GM12878 (cell line): ENCODE results near the gene RPL37A. TPM values are rescaled to one million over a fixed set of nuclear protein-coding genes. Genes with fewer than 3 reads are reported as not detected.

ENCODE experiments used
- E2F8 ChIP-seq: fragments of 450-650 bp; IDR thresholded peaks from 2 replicates; pipeline ENCODE4 v1.6.1; 2018; ENCODE audit warnings: mild to moderate bottlenecking, low read depth, moderate library complexity; ENCODE audit not compliant: partially characterized antibody
- ETV6 ChIP-seq, 2 experiments: fragments of 450-650 bp in 1 of 2; IDR thresholded peaks in 1 of 2; conservative IDR thresholded peaks in 1 of 2; 2 replicates each; pipeline ENCODE4 v1.6.1; 2014; ENCODE audit warnings: antibody characterized with exemption in 1 of 2, borderline replicate concordance in 1 of 2, low read depth in 1 of 2, mild to moderate bottlenecking in 1 of 2, moderate library complexity in 1 of 2
- FOXK2 ChIP-seq: fragments of 450-650 bp; IDR thresholded peaks from 2 replicates; pipeline ENCODE4 v1.6.1; 2017; ENCODE audit warnings: mild to moderate bottlenecking, moderate library complexity
- FOXM1 ChIP-seq: IDR thresholded peaks from 2 replicates; pipeline ENCODE4 v1.6.1; 2012; ENCODE audit warnings: low read depth, mild to moderate bottlenecking, inconsistent platforms, low read length, moderate library complexity
- HSF1 ChIP-seq: fragments of 150-350 bp; IDR thresholded peaks from 2 replicates; pipeline ENCODE4 v1.6.1; 2014; ENCODE audit warnings: mild to moderate bottlenecking, low read depth, low read length
- IRF5 ChIP-seq: fragments of 450-650 bp; IDR thresholded peaks from 2 replicates; pipeline ENCODE4 v1.6.1; 2017; ENCODE audit warnings: borderline replicate concordance
- NKRF ChIP-seq: fragments of 450-650 bp; conservative IDR thresholded peaks from 2 replicates; pipeline ENCODE4 v1.6.1; 2017; ENCODE audit warnings: mild to moderate bottlenecking, moderate library complexity
- PAX5 ChIP-seq: IDR thresholded peaks from 2 replicates; pipeline ENCODE4 v1.6.1; 2011; ENCODE audit warnings: low read depth, low read length, borderline replicate concordance
- RELA ChIP-seq: fragments of 450-650 bp; IDR thresholded peaks from 2 replicates; pipeline ENCODE4 v1.8.0; 2014; ENCODE audit warnings: borderline replicate concordance; ENCODE audit not compliant: partially characterized antibody
- SKIL ChIP-seq: fragments of 450-650 bp; IDR thresholded peaks from 2 replicates; pipeline ENCODE4 v1.6.1; 2017; ENCODE audit warnings: mild to moderate bottlenecking, low read depth, inconsistent platforms; ENCODE audit not compliant: poor library complexity, severe bottlenecking
- SPI1 ChIP-seq: IDR thresholded peaks from 2 replicates; pipeline ENCODE4 v1.6.1; 2011; ENCODE audit warnings: low read depth, mild to moderate bottlenecking, low read length, moderate library complexity, borderline replicate concordance; ENCODE audit not compliant: insufficient read depth
- SREBF1 ChIP-seq: IDR thresholded peaks from 2 replicates; pipeline ENCODE4 v1.6.1; 2012; ENCODE audit warnings: mild to moderate bottlenecking, low read length
- STAT1 ChIP-seq: fragments of 450-650 bp; conservative IDR thresholded peaks from 2 replicates; pipeline ENCODE4 v1.6.1; 2014; ENCODE audit warnings: antibody characterized with exemption, mild to moderate bottlenecking
- TCF7 ChIP-seq: IDR thresholded peaks from 2 replicates; pipeline ENCODE4 v1.6.1; 2014; ENCODE audit warnings: antibody characterized with exemption, borderline replicate concordance
- YBX1 ChIP-seq: fragments of 450-650 bp; IDR thresholded peaks from 2 replicates; pipeline ENCODE4 v1.6.1; 2016; ENCODE audit warnings: antibody characterized with exemption
- polyA plus RNA-seq, 11 experiments: library from polyadenylated mRNA; depleted of rRNA in 4 of 11; unstranded in 6 of 11; stranded (reverse) in 5 of 11; fragments of >200 nt; fragmentation: Nextera tagmentation in 4 of 11; fragmentation: Illumina TruSeq in 1 of 11; extraction: Ambion mirVana in 4 of 11; extraction: Trizol in 1 of 11; gene quantifications; 1 replicate in 1 of 11; 2 replicates in 10 of 11; pipeline versions ENCODE4 v1.2.1 to v1.2.3, GENCODE V29; 2011 to 2016; ENCODE audit warnings: inconsistent platforms in 2 of 11, missing spikeins in 2 of 11, low read depth in 1 of 11
- total RNA-seq, 4 experiments: library from RNA; depleted of rRNA in 3 of 4; stranded (reverse); fragments of >200 nt in 3 of 4; fragmentation: Illumina TruSeq in 1 of 4; extraction: Trizol in 1 of 4; gene quantifications; 2 replicates each; pipeline versions ENCODE4 v1.2.1 to v1.2.3, GENCODE V29; 2013 to 2021

RPL37A gene
- total and polyA plus RNA-seq, 10 of the 15 experiments (the other 5 are each of a cell fraction or from before 2014, with no cell fraction given), result 2,847 to 6,854 (median 5,110) TPM

GRCh38 chr2:216491793-216492596 lies 6.6 kb upstream of the RPL37A start (continued):
- TF ChIP-seq SKIL, result no peak
- no peak for TF ChIP-seq E2F8
- no peak for TF ChIP-seq PAX5
- no peak for TF ChIP-seq ETV6 (conservative IDR thresholded peaks at IDR 0.05 in 1 of 2, IDR thresholded peaks at IDR 0.05 in 1 of 2; ENCODE audit: borderline replicate concordance in 1 of 2, low read depth in 1 of 2)
- peak; percentile 96 for TF ChIP-seq SPI1
- TF ChIP-seq STAT1, result no peak
- no peak for TF ChIP-seq SREBF1
- TF ChIP-seq NKRF, result no peak
- TF ChIP-seq TCF7, result no peak
- TF ChIP-seq FOXM1, result 0 out of 2 replicates have a peak, but pooled peaks have one; percentile 19
- TF ChIP-seq FOXK2, result no peak; the same call in 1 of the 2 replicates
- TF ChIP-seq YBX1, result no peak
- TF ChIP-seq HSF1, result no peak
- no peak for TF ChIP-seq IRF5
- TF ChIP-seq RELA, result no peak
